Body of pancreas (tissue), 4 donors: ENCODE data around the gene KIAA0930. TPM values are rescaled to one million over a fixed set of nuclear protein-coding genes. Genes with fewer than 3 reads are reported as not detected.

Experiments
- ATAC-seq: fragments of 150-250 bp; one replicate; pipeline ENCODE4 v1.9.1; 2016
- DNase-seq, 4 donors: peaks; one replicate each; pipeline ENCODE4 v3.0.0-alpha.2; 2019
- H3K27ac ChIP-seq, 4 donors: fragments of 200-600 bp; sonication (generic); 1 replicate in 3 of 4; 2 replicates in 1 of 4; pipeline versions ENCODE4 v1.5.1 to v1.6.1; 2016 to 2019; ENCODE audit warnings: mild to moderate bottlenecking in 1 of 4, mixed read lengths in 1 of 4, moderate library complexity in 1 of 4
- H3K27me3 ChIP-seq, 2 donors: fragments of 200-600 bp; sonication (generic); one replicate each; pipeline ENCODE4 v1.6.0; 2016; ENCODE audit warnings: mild to moderate bottlenecking in 1 of 2
- H3K36me3 ChIP-seq, 2 donors: fragments of 200-600 bp; sonication (generic); replicated peaks in 1 of 2; 2 replicates each; pipeline ENCODE4 v1.5.1; 2016; ENCODE audit warnings: low read depth in 2 of 2; ENCODE audit not compliant: insufficient read depth in 1 of 2
- H3K4me1 ChIP-seq: fragments of 200-600 bp; sonication (generic); one replicate; pipeline ENCODE4 v1.6.0; 2016
- H3K4me3 ChIP-seq, 2 donors: fragments of 200-600 bp; sonication (generic); 1 replicate in 1 of 2; 2 replicates in 1 of 2; pipeline ENCODE4 v1.5.1; 2016 to 2019
- H3K9me3 ChIP-seq, 3 donors: fragments of 200-600 bp; sonication (generic); 1 replicate in 2 of 3; 2 replicates in 1 of 3; pipeline ENCODE4 v1.5.1; 2016
- POLR2A ChIP-seq, 3 donors: fragments of 450-650 bp; IDR thresholded peaks; one replicate each; pipeline ENCODE4 v1.6.1; 2016; ENCODE audit warnings: antibody characterized with exemption in 3 of 3, mild to moderate bottlenecking in 2 of 3
- WGBS, 2 donors: methylation state at CpG; one replicate each; pipeline ENCODE4 v1.1.5; 2017; 5-methylcytosine and 5-hydroxymethylcytosine counted together
- intact Hi-C: fragments of 100-400 bp; cut with DNase I; formaldehyde crosslinking; loops from one replicate; pipeline ENCODE4 v1.15.1; 2023
- total RNA-seq, 2 donors: library from RNA; depleted of rRNA; stranded (reverse); fragments of >200 nt; gene quantifications; one replicate each; pipeline ENCODE4 v1.1.0, GENCODE V29; 2016
- TF ChIP-seq, protein P1 (sequence below), 7 experiments: fragments of 450-650 bp in 4 of 7; fragments of 200-600 bp in 3 of 7; sonication (generic) in 3 of 7; IDR thresholded peaks; one replicate each; pipeline ENCODE4 v1.5.1; 2016 to 2019; ENCODE audit warnings: antibody characterized with exemption in 7 of 7

Gene KIAA0930
- total RNA-seq, 2 donors from 2014 or later = 14.2 to 17.9 TPM

DNA sequence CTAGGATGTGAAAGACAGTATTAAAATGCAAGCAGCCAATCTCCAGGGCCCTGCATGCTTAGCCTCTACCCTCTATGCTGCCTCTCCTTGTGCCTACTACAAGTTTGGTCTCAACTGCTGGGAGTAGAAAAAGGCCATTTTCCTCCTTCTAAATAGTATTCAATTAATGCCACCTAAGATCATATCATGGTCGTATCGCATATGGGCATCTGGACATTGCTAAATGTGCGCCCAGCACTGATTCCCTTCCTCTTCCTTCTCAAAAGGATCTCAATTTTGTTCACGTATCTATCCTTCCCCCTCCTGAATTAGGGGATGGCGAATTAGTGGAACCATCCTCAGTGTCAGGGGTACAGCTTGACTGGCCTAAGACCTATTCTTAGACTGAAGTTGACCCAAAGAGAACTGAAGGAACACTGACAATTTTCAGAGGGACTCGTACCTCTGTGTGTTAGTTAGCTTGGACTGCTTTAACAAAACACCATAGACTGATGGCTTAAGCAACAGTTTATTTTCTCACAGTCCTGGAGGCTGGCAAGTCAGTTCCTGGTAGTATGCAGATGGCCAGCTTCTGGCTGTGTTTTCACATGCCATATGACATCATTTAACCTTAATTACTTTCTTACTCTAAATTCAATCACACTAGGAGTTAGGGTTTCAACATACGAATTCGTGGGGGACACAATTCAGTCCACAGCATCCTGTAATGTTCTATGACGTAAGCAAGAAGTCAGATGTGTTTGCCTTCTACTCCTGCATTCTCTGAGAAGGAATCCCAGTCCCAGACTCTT is 85.4 kb downstream of the KIAA0930 start:
- no peak overlapping the region for H3K27ac ChIP-seq
- WGBS, 2 donors = 84 to 85% methylated on average over 9 of the region's 9 CpGs
- peaks cover 17% of the 10 kb centered on the region for H3K4me1 ChIP-seq
- TF ChIP-seq POLR2A (IDR thresholded peaks at IDR 0.05) = no peak
- TF ChIP-seq, protein P1, sequence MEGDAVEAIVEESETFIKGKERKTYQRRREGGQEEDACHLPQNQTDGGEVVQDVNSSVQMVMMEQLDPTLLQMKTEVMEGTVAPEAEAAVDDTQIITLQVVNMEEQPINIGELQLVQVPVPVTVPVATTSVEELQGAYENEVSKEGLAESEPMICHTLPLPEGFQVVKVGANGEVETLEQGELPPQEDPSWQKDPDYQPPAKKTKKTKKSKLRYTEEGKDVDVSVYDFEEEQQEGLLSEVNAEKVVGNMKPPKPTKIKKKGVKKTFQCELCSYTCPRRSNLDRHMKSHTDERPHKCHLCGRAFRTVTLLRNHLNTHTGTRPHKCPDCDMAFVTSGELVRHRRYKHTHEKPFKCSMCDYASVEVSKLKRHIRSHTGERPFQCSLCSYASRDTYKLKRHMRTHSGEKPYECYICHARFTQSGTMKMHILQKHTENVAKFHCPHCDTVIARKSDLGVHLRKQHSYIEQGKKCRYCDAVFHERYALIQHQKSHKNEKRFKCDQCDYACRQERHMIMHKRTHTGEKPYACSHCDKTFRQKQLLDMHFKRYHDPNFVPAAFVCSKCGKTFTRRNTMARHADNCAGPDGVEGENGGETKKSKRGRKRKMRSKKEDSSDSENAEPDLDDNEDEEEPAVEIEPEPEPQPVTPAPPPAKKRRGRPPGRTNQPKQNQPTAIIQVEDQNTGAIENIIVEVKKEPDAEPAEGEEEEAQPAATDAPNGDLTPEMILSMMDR (IDR thresholded peaks at IDR 0.05) = no peak
- H3K36me3 ChIP-seq = no peaks in the 10 kb centered on the region
- intact Hi-C loops = no loop called here
- no peak overlapping the region for H3K4me3 ChIP-seq
- ATAC-seq (no peak), DNase-seq (no peak)
- no peaks in the 10 kb centered on the region for H3K9me3 ChIP-seq
- H3K27me3 ChIP-seq = no peaks in the 10 kb centered on the region

DNA sequence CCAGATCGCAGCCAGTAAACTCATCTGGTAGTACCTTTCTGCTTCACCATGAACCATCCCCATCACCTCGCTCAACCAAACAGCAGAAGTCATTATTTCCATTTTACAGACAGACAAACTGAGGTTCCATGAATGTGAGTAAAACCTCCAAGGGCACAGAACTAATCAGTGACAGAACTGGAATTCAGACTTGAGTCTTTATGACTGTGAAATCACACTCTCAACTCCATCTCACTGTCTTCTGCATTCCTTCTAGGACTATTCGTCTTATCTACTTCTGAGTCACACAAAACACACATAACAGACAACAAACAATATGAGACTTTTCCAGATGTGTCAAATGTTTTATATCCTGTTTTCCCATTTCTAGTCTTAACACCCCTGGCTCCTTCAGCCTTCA is 86.3 kb downstream of the KIAA0930 start:
- ATAC-seq (no peak), DNase-seq (no peak)
- WGBS, 2 donors = 82 to 93% methylated on average over 3 of the region's 3 CpGs
- no peaks in the 10 kb centered on the region for H3K27me3 ChIP-seq
- TF ChIP-seq, protein P1 (IDR thresholded peaks at IDR 0.05) = no peak
- no peak for TF ChIP-seq POLR2A (IDR thresholded peaks at IDR 0.05)
- H3K4me1 ChIP-seq = peaks cover 8% of the 10 kb centered on the region
- H3K27ac ChIP-seq = no peak overlapping the region
- intact Hi-C loops = no loop called here
- no peak overlapping the region for H3K4me3 ChIP-seq
- no peaks in the 10 kb centered on the region for H3K36me3 ChIP-seq
- no peaks in the 10 kb centered on the region for H3K9me3 ChIP-seq

DNA sequence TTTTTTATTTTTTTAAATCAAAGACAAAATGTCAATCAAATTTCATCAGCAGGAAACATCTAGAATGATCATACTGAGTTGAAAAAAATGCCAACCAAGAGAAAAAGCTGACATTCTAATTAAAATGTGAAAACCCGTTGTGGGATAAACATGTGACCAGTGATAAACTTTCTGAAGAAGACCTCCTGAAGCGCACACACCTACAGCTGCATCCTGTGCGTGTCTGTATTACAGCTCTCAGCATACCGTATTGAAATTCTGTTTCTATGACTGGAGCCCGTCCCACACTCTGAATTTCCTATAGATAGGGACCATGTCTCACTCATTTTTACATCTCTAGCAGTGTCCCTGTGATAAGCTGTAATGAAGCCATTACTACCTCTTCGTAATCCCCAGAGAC is 89.2 kb downstream of the KIAA0930 start:
- Histone ChIP-seq H3K27ac (no peak overlapping the region), H3K9me3 (no peaks in the 10 kb centered on the region), H3K27me3 (no peaks in the 10 kb centered on the region), H3K4me3 (no peak overlapping the region), H3K4me1 (no peaks in the 10 kb centered on the region), H3K36me3 (no peaks in the 10 kb centered on the region)
- DNase-seq = no peak
- no peak for TF ChIP-seq POLR2A (IDR thresholded peaks at IDR 0.05)
- ATAC-seq = no peak
- WGBS, 2 donors = 84 to 85% methylated on average over 6 of the region's 6 CpGs
- intact Hi-C loops = no loop called here

- H3K27ac ChIP-seq = no peak overlapping the region
- H3K9me3 ChIP-seq = no peaks in the 10 kb centered on the region
- no peaks in the 10 kb centered on the region for H3K4me1 ChIP-seq
- WGBS, 2 donors = 79 to 93% methylated on average over 2 of the region's 2 CpGs
- H3K36me3 ChIP-seq = no peaks in the 10 kb centered on the region
- TF ChIP-seq POLR2A (IDR thresholded peaks at IDR 0.05) = no peak
- TF ChIP-seq, protein P1 (IDR thresholded peaks at IDR 0.05) = no peak
- DNase-seq (no peak), ATAC-seq (no peak)
- intact Hi-C loops = no loop called here
- H3K27me3 ChIP-seq = no peaks in the 10 kb centered on the region
- H3K4me3 ChIP-seq = no peak overlapping the region
These were observed 90.6 kb downstream of the KIAA0930 start for GRCh38 chr22:45150139-45150538.

- Histone ChIP-seq H3K27ac (no peak overlapping the region), H3K9me3 (no peaks in the 10 kb centered on the region), H3K27me3 (no peaks in the 10 kb centered on the region), H3K4me1 (no peaks in the 10 kb centered on the region), H3K4me3 (no peak overlapping the region), H3K36me3 (no peaks in the 10 kb centered on the region)
- intact Hi-C loops = no loop called here
- no peak for DNase-seq
- no peak for ATAC-seq
- TF ChIP-seq POLR2A (IDR thresholded peaks at IDR 0.05) = no peak
- TF ChIP-seq, protein P1 (IDR thresholded peaks at IDR 0.05) = no peak
- WGBS, 2 donors = 66 to 84% methylated on average over 2 of the region's 2 CpGs
These were observed 91.0 kb downstream of the KIAA0930 start for GRCh38 chr22:45149671-45150070.
